WERI-Rb-1 (cell line): ENCODE data around the gene TBCCD1.

Experiments used
- DNase-seq: peaks from one replicate; pipeline ENCODE4 v3.0.0-alpha.2; 2020
- H3K27ac ChIP-seq: fragments of 250-450 bp; sonication (Bioruptor Pico); 2 replicates; pipeline ENCODE4 v1.5.1; 2020; ENCODE audit warnings: mild to moderate bottlenecking, moderate library complexity
- H3K27me3 ChIP-seq: fragments of 250-450 bp; sonication (Bioruptor Pico); 2 replicates; pipeline ENCODE4 v1.5.1; 2021; ENCODE audit warnings: mild to moderate bottlenecking, low read depth, moderate library complexity; ENCODE audit not compliant: insufficient read depth, severe bottlenecking
- H3K36me3 ChIP-seq: fragments of 250-450 bp; sonication (Bioruptor Pico); 2 replicates; pipeline ENCODE4 v1.5.1; 2020; ENCODE audit warnings: mild to moderate bottlenecking, moderate library complexity
- H3K4me3 ChIP-seq: 2 replicates; pipeline ENCODE4 v1.5.1; 2011; ENCODE audit warnings: low read depth, mild to moderate bottlenecking, control low read depth, low read length
- H3K9me3 ChIP-seq: fragments of 250-450 bp; sonication (Bioruptor Pico); 2 replicates; pipeline ENCODE4 v1.5.1; 2021; ENCODE audit warnings: mild to moderate bottlenecking, moderate library complexity; ENCODE audit not compliant: severe bottlenecking
- CTCF ChIP-seq: IDR thresholded peaks from 2 replicates; pipeline ENCODE4 v1.5.1; 2011; ENCODE audit warnings: low read depth, mild to moderate bottlenecking, control low read depth, inconsistent platforms, low read length

Gene TBCCD1

GRCh38 chr3:186526256-186526606 lies 40.9 kb downstream of the TBCCD1 start:
- H3K9me3 ChIP-seq: no peaks in the 10 kb centered on the region
- H3K27ac ChIP-seq: no peak overlapping the region
- H3K4me3 ChIP-seq: no peak overlapping the region
- H3K36me3 ChIP-seq: no peaks in the 10 kb centered on the region
- H3K27me3 ChIP-seq: no peaks in the 10 kb centered on the region
- TF ChIP-seq CTCF: no peak
- DNase-seq: no peak

- no peaks in the 10 kb centered on the region for H3K27me3 ChIP-seq
- no peak overlapping the region for H3K27ac ChIP-seq
- DNase-seq: no peak
- no peaks in the 10 kb centered on the region for H3K9me3 ChIP-seq
- H3K36me3 ChIP-seq: no peaks in the 10 kb centered on the region
- no peak for TF ChIP-seq CTCF
- H3K4me3 ChIP-seq: no peak overlapping the region
These were observed 41.5 kb downstream of the TBCCD1 start for GRCh38 chr3:186525369-186526255.

- Histone ChIP-seq H3K27me3 (no peaks in the 10 kb centered on the region), H3K4me3 (no peak overlapping the region), H3K36me3 (no peaks in the 10 kb centered on the region), H3K9me3 (no peaks in the 10 kb centered on the region), H3K27ac (no peak overlapping the region)
- TF ChIP-seq CTCF: no peak
- DNase-seq: no peak
These were observed 42.5 kb downstream of the TBCCD1 start for GRCh38 chr3:186524616-186525015.

GRCh38 chr3:186523434-186523833 lies 43.7 kb downstream of the TBCCD1 start:
- no peaks in the 10 kb centered on the region for H3K36me3 ChIP-seq
- H3K27ac ChIP-seq: no peak overlapping the region
- TF ChIP-seq CTCF: no peak
- H3K4me3 ChIP-seq: no peak overlapping the region
- no peaks in the 10 kb centered on the region for H3K9me3 ChIP-seq
- DNase-seq: no peak
- no peaks in the 10 kb centered on the region for H3K27me3 ChIP-seq

- H3K9me3 ChIP-seq: no peaks in the 10 kb centered on the region
- H3K27me3 ChIP-seq: no peaks in the 10 kb centered on the region
- no peaks in the 10 kb centered on the region for H3K36me3 ChIP-seq
- DNase-seq: no peak
- no peak overlapping the region for H3K27ac ChIP-seq
- no peak overlapping the region for H3K4me3 ChIP-seq
- TF ChIP-seq CTCF: no peak
These were observed 44.1 kb downstream of the TBCCD1 start for GRCh38 chr3:186523022-186523421.
